Keratinocyte (primary cell): ENCODE measurements around the gene LMBR1.

Source experiments
- CTCF ChIP-seq, 3 experiments: IDR thresholded peaks in 1 of 3; conservative IDR thresholded peaks in 1 of 3; optimal IDR thresholded peaks in 1 of 3; 2 replicates in 2 of 3; 3 replicates in 1 of 3; pipeline versions ENCODE3 to v1.5.1; 2011; ENCODE audit warnings: low read length in 3 of 3, mild to moderate bottlenecking in 3 of 3, moderate library complexity in 2 of 3, control low read depth in 1 of 3, inconsistent platforms in 1 of 3; ENCODE audit not compliant: insufficient read depth in 2 of 3; ENCODE audit errors: extremely low read depth in 1 of 3
- EZH2 ChIP-seq: IDR thresholded peaks from one replicate; pipeline ENCODE4 v1.6.1; 2012; ENCODE audit warnings: inconsistent platforms, mild to moderate bottlenecking, low read length, moderate library complexity

GRCh38 chr7:156684251-156684650, 208.7 kb downstream of the LMBR1 start:
- TF ChIP-seq CTCF (optimal IDR thresholded peaks at IDR 0.05 in 1 of 3, IDR thresholded peaks at IDR 0.05 in 1 of 3, conservative IDR thresholded peaks at IDR 0.05 in 1 of 3; ENCODE audit: extremely low read depth in 1 of 3, insufficient read depth in 2 of 3, low read length in 3 of 3) (no peak), EZH2 (no peak)
